Lower leg skin (tissue), 3 donors: Measurements from ENCODE around the gene TEKT3.

Source experiments
- POLR2A ChIP-seq, 2 donors: fragments of 450-650 bp; IDR thresholded peaks; one replicate each; pipeline ENCODE4 v1.6.1; 2016 to 2017; ENCODE audit warnings: antibody characterized with exemption in 2 of 2, mild to moderate bottlenecking in 1 of 2, moderate library complexity in 1 of 2
- TF ChIP-seq, protein P1 (sequence below), 3 donors: fragments of 450-650 bp; IDR thresholded peaks; one replicate each; pipeline ENCODE4 v1.5.1; 2016; ENCODE audit warnings: antibody characterized with exemption in 3 of 3, mild to moderate bottlenecking in 3 of 3, moderate library complexity in 2 of 3

DNA sequence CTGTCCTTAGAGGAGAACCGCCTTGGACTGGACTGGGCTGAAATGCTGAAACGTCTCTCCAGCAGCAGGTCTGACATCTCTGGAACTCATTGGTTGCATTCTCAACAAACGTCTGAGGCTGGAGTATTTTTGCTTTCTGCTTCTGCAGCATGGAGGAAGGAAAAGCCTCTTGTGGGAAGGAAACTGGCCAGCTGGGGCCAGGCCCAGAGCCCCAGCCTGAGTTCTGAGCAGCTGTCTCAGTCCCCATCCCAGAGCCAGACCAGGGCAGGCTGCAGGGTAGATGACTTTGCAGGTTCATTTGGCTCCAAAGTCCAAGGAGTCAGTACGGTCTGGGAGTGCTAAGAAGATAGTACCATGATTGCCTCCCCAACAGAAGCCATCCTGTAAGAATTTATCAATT, 18.3 kb downstream of the TEKT3 start:
- TF ChIP-seq, protein P1, sequence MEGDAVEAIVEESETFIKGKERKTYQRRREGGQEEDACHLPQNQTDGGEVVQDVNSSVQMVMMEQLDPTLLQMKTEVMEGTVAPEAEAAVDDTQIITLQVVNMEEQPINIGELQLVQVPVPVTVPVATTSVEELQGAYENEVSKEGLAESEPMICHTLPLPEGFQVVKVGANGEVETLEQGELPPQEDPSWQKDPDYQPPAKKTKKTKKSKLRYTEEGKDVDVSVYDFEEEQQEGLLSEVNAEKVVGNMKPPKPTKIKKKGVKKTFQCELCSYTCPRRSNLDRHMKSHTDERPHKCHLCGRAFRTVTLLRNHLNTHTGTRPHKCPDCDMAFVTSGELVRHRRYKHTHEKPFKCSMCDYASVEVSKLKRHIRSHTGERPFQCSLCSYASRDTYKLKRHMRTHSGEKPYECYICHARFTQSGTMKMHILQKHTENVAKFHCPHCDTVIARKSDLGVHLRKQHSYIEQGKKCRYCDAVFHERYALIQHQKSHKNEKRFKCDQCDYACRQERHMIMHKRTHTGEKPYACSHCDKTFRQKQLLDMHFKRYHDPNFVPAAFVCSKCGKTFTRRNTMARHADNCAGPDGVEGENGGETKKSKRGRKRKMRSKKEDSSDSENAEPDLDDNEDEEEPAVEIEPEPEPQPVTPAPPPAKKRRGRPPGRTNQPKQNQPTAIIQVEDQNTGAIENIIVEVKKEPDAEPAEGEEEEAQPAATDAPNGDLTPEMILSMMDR (IDR thresholded peaks at IDR 0.05) = no peak
- TF ChIP-seq POLR2A (IDR thresholded peaks at IDR 0.05) = no peak
